ELR (cell line): Measurements from ENCODE around the gene PPP1R2C.

ENCODE experiments used
- DNase-seq: peaks from one replicate; pipeline ENCODE4 v3.0.0-alpha.2; 2015; ENCODE audit warnings: low read depth

The PPP1R2C gene

GRCh38 chrX:42778096-42778495 is at the start of gene PPP1R2C:
TSS of gene PPP1R2C (minus strand) at chrX:42778163. CDS start at chrX:42778079, 84 bp downstream.
- DNase-seq = no peak

- no peak for DNase-seq
These were observed 47.2 kb upstream of the PPP1R2C start for GRCh38 chrX:42825201-42825600.

- DNase-seq = no peak
These were observed 46.6 kb upstream of the PPP1R2C start for GRCh38 chrX:42824541-42824940.

GRCh38 chrX:42823443-42823842 is 45.5 kb upstream of the PPP1R2C start:
- DNase-seq = no peak

- DNase-seq = no peak
These were observed 44.0 kb upstream of the PPP1R2C start for GRCh38 chrX:42821803-42822443.

- no peak for DNase-seq
These were observed 40.4 kb upstream of the PPP1R2C start for GRCh38 chrX:42818151-42818921.

- no peak for DNase-seq
These were observed 31.6 kb upstream of the PPP1R2C start for GRCh38 chrX:42809569-42809968.

GRCh38 chrX:42807393-42807792 is 29.4 kb upstream of the PPP1R2C start:
- DNase-seq = no peak

GRCh38 chrX:42804524-42804923 is 26.6 kb upstream of the PPP1R2C start:
- no peak for DNase-seq

- no peak for DNase-seq
These were observed 25.4 kb upstream of the PPP1R2C start for GRCh38 chrX:42803320-42803719.

- DNase-seq = no peak
These were observed 19.8 kb upstream of the PPP1R2C start for GRCh38 chrX:42797651-42798269.

- DNase-seq = no peak
These were observed 5.5 kb upstream of the PPP1R2C start for GRCh38 chrX:42783451-42783850.

- DNase-seq = no peak
These were observed 1.8 kb downstream of the PPP1R2C start for GRCh38 chrX:42776195-42776594.

- DNase-seq = no peak
These were observed 5.1 kb downstream of the PPP1R2C start for GRCh38 chrX:42772874-42773273.

GRCh38 chrX:42771506-42772335 is 6.2 kb downstream of the PPP1R2C start:
- DNase-seq = no peak

- DNase-seq = no peak
These were observed 7.4 kb downstream of the PPP1R2C start for GRCh38 chrX:42770566-42770965.

- DNase-seq = no peak
These were observed 18.1 kb downstream of the PPP1R2C start for GRCh38 chrX:42759881-42760280.

GRCh38 chrX:42755815-42756214 is 22.1 kb downstream of the PPP1R2C start:
- DNase-seq = peak; percentile 0

- DNase-seq = no peak
These were observed 23.4 kb downstream of the PPP1R2C start for GRCh38 chrX:42754603-42755002.

GRCh38 chrX:42754115-42754514 is 23.8 kb downstream of the PPP1R2C start:
- DNase-seq = no peak

- DNase-seq = no peak
These were observed 25.2 kb downstream of the PPP1R2C start for GRCh38 chrX:42752730-42753129.

GRCh38 chrX:42751573-42751972 is 26.4 kb downstream of the PPP1R2C start:
- DNase-seq = no peak
